HepG2 (cell line): Measurements from ENCODE around the gene C14orf119. TPM values are rescaled to one million over a fixed set of nuclear protein-coding genes. Genes with fewer than 3 reads are reported as not detected.
A peak's percentile ranks its signal among the peaks of the same experiment; 100 is the strongest.

ENCODE experiments used
- ATAC-seq: fragments of 200-7000 bp; cut with Tn5 transposase; 3 replicates; pipeline ENCODE4 v1.9.1; 2020; ENCODE audit warnings: mild to moderate bottlenecking, moderate library complexity
- BruUV-seq: library from RNA; stranded (reverse); fragments of 400-500 nt; replicated peaks from 2 replicates; lab custom pipeline; 2021; lab: Mats Ljungman, UMichigan
- CTCF ChIA-PET: fragments of 300-600 bp; formaldehyde crosslinking; extraction: SDS; loops from one replicate; lab custom pipeline; 2021; ENCODE audit warnings: low total read pairs, inconsistent platforms, low intra/inter-chr PET ratio; lab: Yijun Ruan, JAX
- POLR2A ChIA-PET: fragments of 350-600 bp; sonication (Branson Sonifier 250); formaldehyde crosslinking; loops from one replicate; lab custom pipeline; 2020; ENCODE audit warnings: antibody characterized with exemption, inconsistent platforms; lab: Yijun Ruan, JAX
- DNase-seq: peaks from one replicate; pipeline ENCODE4 v3.0.0-alpha.2; 2015; ENCODE audit warnings: low spot score
- FAIRE-seq: peaks from 3 replicates; lab custom pipeline; 2011; peaks lifted over from hg19 to GRCh38; lab: Jason Lieb, UNC
- H2AFZ ChIP-seq: one replicate; pipeline ENCODE4 v1.6.1; 2011; ENCODE audit warnings: low read length, inconsistent platforms
- H3K27ac ChIP-seq: fragments of 300-600 bp; 3 replicates; pipeline ENCODE4 v1.8.0; 2011; ENCODE audit warnings: mixed run types, mild to moderate bottlenecking, mixed read lengths, low read length, inconsistent platforms; ENCODE audit not compliant: insufficient read depth; ENCODE audit errors: extremely low read length
- H3K27me3 ChIP-seq, 2 experiments: fragments of 200-600 bp in 1 of 2; 2 replicates in 1 of 2; 3 replicates in 1 of 2; pipeline versions ENCODE4 v1.6.0 to v1.8.0; 2011; ENCODE audit warnings: low read length in 2 of 2, mild to moderate bottlenecking in 2 of 2, moderate library complexity in 2 of 2, inconsistent platforms in 1 of 2; ENCODE audit not compliant: insufficient read depth in 2 of 2, control insufficient read depth in 1 of 2
- H3K36me3 ChIP-seq, 2 experiments: fragments of 200-600 bp in 1 of 2; replicated peaks in 1 of 2; 2 replicates in 1 of 2; 3 replicates in 1 of 2; pipeline versions ENCODE4 v1.5.1 to v1.8.0; 2011; ENCODE audit warnings: low read length in 2 of 2, inconsistent platforms in 1 of 2; ENCODE audit not compliant: insufficient read depth in 2 of 2, control insufficient read depth in 1 of 2
- H3K4me1 ChIP-seq: 2 replicates; pipeline ENCODE4 v1.5.1; 2012; ENCODE audit warnings: low read length, inconsistent platforms; ENCODE audit not compliant: insufficient read depth
- H3K4me2 ChIP-seq: 2 replicates; pipeline ENCODE4 v1.6.0; 2011; ENCODE audit warnings: low read depth, low read length, inconsistent platforms
- H3K4me3 ChIP-seq, 3 experiments: fragments of 200-600 bp in 1 of 3; sonication (generic), shearing (Covaris generic) in 1 of 3; replicated peaks in 1 of 3; 2 replicates each; pipeline ENCODE4 v1.5.1; 2011 to 2016; ENCODE audit warnings: low read length in 3 of 3, inconsistent platforms in 2 of 3, low read depth in 2 of 3, mild to moderate bottlenecking in 2 of 3, control low read depth in 1 of 3, mixed read lengths in 1 of 3; ENCODE audit not compliant: insufficient read depth in 1 of 3
- H3K79me2 ChIP-seq: one replicate; pipeline ENCODE4 v1.6.1; 2011; ENCODE audit warnings: low read length, inconsistent platforms; ENCODE audit not compliant: insufficient read depth
- H3K9ac ChIP-seq: 2 replicates; pipeline ENCODE4 v1.6.0; 2011; ENCODE audit warnings: mild to moderate bottlenecking, low read depth, low read length, inconsistent platforms; ENCODE audit not compliant: insufficient read depth
- H3K9me3 ChIP-seq: 2 replicates; pipeline ENCODE4 v1.5.1; 2012; ENCODE audit warnings: mild to moderate bottlenecking, low read length
- H4K20me1 ChIP-seq: 2 replicates; pipeline ENCODE4 v1.6.0; 2011; ENCODE audit warnings: inconsistent platforms, mild to moderate bottlenecking, low read length, moderate library complexity; ENCODE audit not compliant: insufficient read depth
- ATF7-NPFF ChIP-seq: sonication (generic); formaldehyde crosslinking; IDR thresholded peaks from 2 replicates; pipeline ENCODE4 v1.8.1; 2023; ENCODE audit warnings: mild to moderate bottlenecking, low read depth, missing genetic modification reagents, moderate library complexity
- FOXA3 ChIP-seq: IDR thresholded peaks from 2 replicates; pipeline ENCODE4 v1.6.1; 2016; ENCODE audit warnings: missing genetic modification reagents, missing compliant biosample characterization
- KLF12 ChIP-seq: sonication (generic); formaldehyde crosslinking; IDR thresholded peaks from 2 replicates; pipeline ENCODE4 v1.4.0; 2020; ENCODE audit warnings: missing genetic modification reagents, borderline replicate concordance
- LCORL ChIP-seq, 2 experiments: fragments of 450-650 bp in 1 of 2; sonication (generic) in 1 of 2; formaldehyde crosslinking in 1 of 2; IDR thresholded peaks; 2 replicates each; pipeline versions ENCODE4 v1.5.0 to v1.6.1; 2017 to 2020; ENCODE audit warnings: antibody characterized with exemption in 1 of 2, missing genetic modification reagents in 1 of 2
- MED1 ChIP-seq: sonication (generic); formaldehyde crosslinking; IDR thresholded peaks from 2 replicates; pipeline ENCODE4 v1.4.0; 2020; ENCODE audit warnings: missing genetic modification reagents
- NCOA5 ChIP-seq: sonication (generic); formaldehyde crosslinking; IDR thresholded peaks from 2 replicates; pipeline ENCODE4 v1.4.0; 2020; ENCODE audit warnings: missing genetic modification reagents
- RFX1 ChIP-seq: fragments of 450-650 bp; IDR thresholded peaks from 2 replicates; pipeline ENCODE4 v1.6.1; 2017
- SP140L ChIP-seq: sonication (generic); formaldehyde crosslinking; IDR thresholded peaks from 2 replicates; pipeline ENCODE4 v1.4.0; 2020; ENCODE audit warnings: missing genetic modification reagents, borderline replicate concordance
- ZBTB37 ChIP-seq: sonication (generic); formaldehyde crosslinking; IDR thresholded peaks from 2 replicates; pipeline ENCODE4 v1.4.0; 2020; ENCODE audit warnings: mild to moderate bottlenecking, missing genetic modification reagents
- ZBTB4 ChIP-seq: sonication (generic); formaldehyde crosslinking; IDR thresholded peaks from 2 replicates; pipeline ENCODE4 v1.4.0; 2020; ENCODE audit warnings: missing genetic modification reagents, mild to moderate bottlenecking, borderline replicate concordance
- ZNF350 ChIP-seq: sonication (generic); formaldehyde crosslinking; IDR thresholded peaks from 2 replicates; pipeline ENCODE4 v1.4.0; 2020; ENCODE audit warnings: mild to moderate bottlenecking, low read depth, missing genetic modification reagents, borderline replicate concordance
- ZNF414 ChIP-seq: sonication (generic); formaldehyde crosslinking; IDR thresholded peaks from 2 replicates; pipeline ENCODE4 v1.5.0; 2020; ENCODE audit warnings: missing genetic modification reagents
- ZNF740 ChIP-seq: sonication (generic); formaldehyde crosslinking; IDR thresholded peaks from 2 replicates; pipeline ENCODE4 v1.4.0; 2020; ENCODE audit warnings: missing genetic modification reagents
- WGBS: methylation state at CpG from one replicate; pipeline ENCODE4 v1.1.6; 2017; ENCODE audit warnings: low lambda C conversion rate; 5-methylcytosine and 5-hydroxymethylcytosine counted together
- in situ Hi-C: cut with HindIII; loops from 2 replicates; pipeline ENCODE4 v1.10.0; 2017; ENCODE audit warnings: low pct_unique_long_range_greater_than_20kb; ENCODE audit not compliant: extremely low pct_ligation_motif_present
- intact Hi-C: fragments of 100-400 bp; cut with micrococcal nuclease; formaldehyde crosslinking; loops from one replicate; pipeline ENCODE4 v1.10.0; 2022; ENCODE audit not compliant: unreplicated experiment
- polyA plus RNA-seq, 8 experiments: library from polyadenylated mRNA; depleted of rRNA in 3 of 8; stranded (reverse) in 7 of 8; unstranded in 1 of 8; fragments of >200 nt; fragmentation: Illumina TruSeq in 4 of 8; extraction: Trizol in 4 of 8; gene quantifications; 2 replicates each; pipeline versions ENCODE4 v1.2.1 to v1.2.3, GENCODE V29; 2011 to 2016; ENCODE audit warnings: low read depth in 4 of 8, missing spikeins in 1 of 8, mixed read lengths in 1 of 8; ENCODE audit not compliant: insufficient read depth in 1 of 8
- total RNA-seq, 5 experiments: library from RNA; depleted of rRNA; stranded (reverse); fragments of >200 nt; fragmentation: Illumina TruSeq; extraction: Trizol; gene quantifications; 2 replicates each; pipeline ENCODE4 v1.2.3, GENCODE V29; 2016; ENCODE audit warnings: low read depth in 1 of 5
- TF ChIP-seq, protein P1 (sequence below): sonication (generic); formaldehyde crosslinking; IDR thresholded peaks from 2 replicates; pipeline ENCODE4 v1.5.0; 2020; ENCODE audit warnings: missing genetic modification reagents
- TF ChIP-seq, protein P2 (sequence below): sonication (generic); formaldehyde crosslinking; IDR thresholded peaks from 2 replicates; pipeline ENCODE4 v1.4.0; 2020; ENCODE audit warnings: missing genetic modification reagents

The C14orf119 gene
- total and polyA plus RNA-seq, 2 of the 13 experiments (the other 11 are each of a cell fraction or from before 2014, with no cell fraction given), result 117 to 206 TPM

GRCh38 chr14:23093526-23093925 is 1.8 kb upstream of the C14orf119 start:
- Histone ChIP-seq H3K27me3 (no peaks in the 10 kb centered on the region; a peak in 1 of 5 replicates), H3K4me1 (peaks cover 37% of the 10 kb centered on the region), H3K9ac (peak overlapping the region; percentile 96), H3K4me3 (peak overlapping the region; percentile 71 to 96 (median 95); a peak in 5 of 6 replicates), H3K4me2 (peak overlapping the region; percentile 83), H3K27ac (peak overlapping the region; percentile 89), H3K79me2 (peaks cover 79% of the 10 kb centered on the region), H3K9me3 (no peaks in the 10 kb centered on the region), H2AFZ (no peak overlapping the region), H3K36me3 (peaks cover 39 to 64% of the 10 kb centered on the region in 2 experiments), H4K20me1 (peaks cover 28% of the 10 kb centered on the region)
- intact Hi-C loops, result loop anchor here (10.0 kb wide), 1 partner anchor 1021 kb away; the partner anchor contains the start of genes DCAF11 and NRL
- no peak for DNase-seq
- ChIA-PET POLR2A (interaction anchor here (2.4 to 3.6 kb wide), 7 partner anchors 15 to 213 kb away, joined by 24 to 146 read pairs (median 66); partner anchors contain the start of genes BCL2L2, PPP1R3E and PRMT5), CTCF (interaction anchor here (1.9 to 3.0 kb wide), 2 partner anchors 17 to 25 kb away, joined by 7 to 20 read pairs; no protein-coding TSS in a partner anchor)
- in situ Hi-C loops, result no loop called here
- BruUV-seq, result no TSS peak
- FAIRE-seq, result no peak
- WGBS, result 92% methylated on average over 2 of the region's 2 CpGs
- ATAC-seq, result no peak
- peak; percentile 6; the same call in 1 of the 2 replicates for TF ChIP-seq RFX1
- TF ChIP-seq ZNF350 (CRISPR knock-in tag), result no peak
- TF ChIP-seq, protein P1, sequence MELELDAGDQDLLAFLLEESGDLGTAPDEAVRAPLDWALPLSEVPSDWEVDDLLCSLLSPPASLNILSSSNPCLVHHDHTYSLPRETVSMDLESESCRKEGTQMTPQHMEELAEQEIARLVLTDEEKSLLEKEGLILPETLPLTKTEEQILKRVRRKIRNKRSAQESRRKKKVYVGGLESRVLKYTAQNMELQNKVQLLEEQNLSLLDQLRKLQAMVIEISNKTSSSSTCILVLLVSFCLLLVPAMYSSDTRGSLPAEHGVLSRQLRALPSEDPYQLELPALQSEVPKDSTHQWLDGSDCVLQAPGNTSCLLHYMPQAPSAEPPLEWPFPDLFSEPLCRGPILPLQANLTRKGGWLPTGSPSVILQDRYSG (CRISPR knock-in tag), result 0 out of 2 replicates have a peak, but pooled peaks have one; percentile 3
- no peak for TF ChIP-seq LCORL (IDR thresholded peaks at IDR 0.05)
- no peak for TF ChIP-seq LCORL (CRISPR knock-in tag; IDR thresholded peaks at IDR 0.05)
- no peak for TF ChIP-seq ATF7-NPFF (CRISPR knock-in tag)
- TF ChIP-seq, protein P2, sequence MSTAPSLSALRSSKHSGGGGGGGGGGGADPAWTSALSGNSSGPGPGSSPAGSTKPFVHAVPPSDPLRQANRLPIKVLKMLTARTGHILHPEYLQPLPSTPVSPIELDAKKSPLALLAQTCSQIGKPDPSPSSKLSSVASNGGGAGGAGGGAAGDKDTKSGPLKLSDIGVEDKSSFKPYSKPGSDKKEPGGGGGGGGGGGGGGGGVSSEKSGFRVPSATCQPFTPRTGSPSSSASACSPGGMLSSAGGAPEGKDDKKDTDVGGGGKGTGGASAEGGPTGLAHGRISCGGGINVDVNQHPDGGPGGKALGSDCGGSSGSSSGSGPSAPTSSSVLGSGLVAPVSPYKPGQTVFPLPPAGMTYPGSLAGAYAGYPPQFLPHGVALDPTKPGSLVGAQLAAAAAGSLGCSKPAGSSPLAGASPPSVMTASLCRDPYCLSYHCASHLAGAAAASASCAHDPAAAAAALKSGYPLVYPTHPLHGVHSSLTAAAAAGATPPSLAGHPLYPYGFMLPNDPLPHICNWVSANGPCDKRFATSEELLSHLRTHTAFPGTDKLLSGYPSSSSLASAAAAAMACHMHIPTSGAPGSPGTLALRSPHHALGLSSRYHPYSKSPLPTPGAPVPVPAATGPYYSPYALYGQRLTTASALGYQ (CRISPR knock-in tag), result peak; percentile 68; the same call in 1 of the 2 replicates
- TF ChIP-seq ZBTB37 (CRISPR knock-in tag), result no peak
- 0 out of 2 replicates have a peak, but pooled peaks have one; percentile 19 for TF ChIP-seq ZNF740 (CRISPR knock-in tag)
- no peak for TF ChIP-seq SP140L (CRISPR knock-in tag)
- 0 out of 2 replicates have a peak, but pooled peaks have one; percentile 8 for TF ChIP-seq MED1 (CRISPR knock-in tag)
- 0 out of 2 replicates have a peak, but pooled peaks have one; percentile 42 for TF ChIP-seq NCOA5 (CRISPR knock-in tag)
- 0 out of 2 replicates have a peak, but pooled peaks have one; percentile 55 for TF ChIP-seq KLF12 (CRISPR knock-in tag)
- no peak for TF ChIP-seq ZNF414
- TF ChIP-seq ZBTB4, result no peak
- no peak for TF ChIP-seq FOXA3
